ENCODE data around the gene TTC34. TPM values are rescaled to one million over a fixed set of nuclear protein-coding genes. Genes with fewer than 3 reads are reported as not detected.

TTC34 gene
- total RNA-seq, 2 donors from 2014 or later, result 0.48 to 2.5 TPM

GRCh38 chr1:2637442-2638145 is 163.9 kb downstream of the TTC34 start:
- no peak for ATAC-seq (replicated peaks)
- Mint-ChIP-seq H3K4me3 (no peak overlapping the region), H3K27me3 (no peaks in the 10 kb centered on the region), H3K9me3 (no peaks in the 10 kb centered on the region), H3K27ac (no peak overlapping the region), H3K4me1 (no peaks in the 10 kb centered on the region), H3K36me3 (ENCODE audit: low read depth) (no peaks in the 10 kb centered on the region)

- no peaks in the 10 kb centered on the region for H3K9me3 Mint-ChIP-seq
- H3K27me3 Mint-ChIP-seq, result peaks cover under 1% of the 10 kb centered on the region
- H3K4me1 Mint-ChIP-seq, result no peaks in the 10 kb centered on the region
- H3K4me3 Mint-ChIP-seq, result no peak overlapping the region
- ATAC-seq (replicated peaks), result no peak
- no peaks in the 10 kb centered on the region for H3K36me3 Mint-ChIP-seq (ENCODE audit: low read depth)
- no peak overlapping the region for H3K27ac Mint-ChIP-seq
Observed at GRCh38 chr1:2636733-2637132, 164.8 kb downstream of the TTC34 start.

GRCh38 chr1:2635361-2636010 is 166.0 kb downstream of the TTC34 start:
- no peaks in the 10 kb centered on the region for H3K9me3 Mint-ChIP-seq
- H3K4me3 Mint-ChIP-seq, result no peak overlapping the region
- no peaks in the 10 kb centered on the region for H3K4me1 Mint-ChIP-seq
- peaks cover 4% of the 10 kb centered on the region for H3K27me3 Mint-ChIP-seq
- ATAC-seq (replicated peaks), result no peak
- H3K27ac Mint-ChIP-seq, result no peak overlapping the region
- no peaks in the 10 kb centered on the region for H3K36me3 Mint-ChIP-seq (ENCODE audit: low read depth)

- ATAC-seq (replicated peaks), result no peak
- Mint-ChIP-seq H3K9me3 (no peaks in the 10 kb centered on the region), H3K27me3 (peaks cover 12% of the 10 kb centered on the region), H3K4me1 (no peaks in the 10 kb centered on the region), H3K27ac (no peak overlapping the region), H3K36me3 (ENCODE audit: low read depth) (no peaks in the 10 kb centered on the region), H3K4me3 (no peak overlapping the region)
Observed at GRCh38 chr1:2633936-2634491, 167.5 kb downstream of the TTC34 start.

GRCh38 chr1:2633366-2633935 is 168.0 kb downstream of the TTC34 start:
- Mint-ChIP-seq H3K4me3 (no peak overlapping the region), H3K27ac (no peak overlapping the region), H3K4me1 (no peaks in the 10 kb centered on the region), H3K27me3 (peaks cover 12% of the 10 kb centered on the region), H3K36me3 (ENCODE audit: low read depth) (no peaks in the 10 kb centered on the region), H3K9me3 (no peaks in the 10 kb centered on the region)
- no peak for ATAC-seq (replicated peaks)

- no peaks in the 10 kb centered on the region for H3K4me1 Mint-ChIP-seq
- no peaks in the 10 kb centered on the region for H3K9me3 Mint-ChIP-seq
- no peak for ATAC-seq (replicated peaks)
- H3K27ac Mint-ChIP-seq, result no peak within 1 kb of the TSS
- H3K27me3 Mint-ChIP-seq, result peaks cover 12% of the 10 kb centered on the region
- no peak within 1 kb of the TSS for H3K4me3 Mint-ChIP-seq
- H3K36me3 Mint-ChIP-seq (ENCODE audit: low read depth), result no peaks in the 10 kb centered on the region
Observed at GRCh38 chr1:2632561-2633361, 168.7 kb downstream of the TTC34 start, which contains the start of gene MMEL1. Gene MMEL1 (minus strand): TSS chr1:2633016. CDS start chr1:2629484, 3,532 bp downstream.

GRCh38 chr1:2632051-2632430 is 169.5 kb downstream of the TTC34 start:
- Mint-ChIP-seq H3K9me3 (no peaks in the 10 kb centered on the region), H3K27ac (no peak overlapping the region), H3K4me1 (no peaks in the 10 kb centered on the region), H3K36me3 (ENCODE audit: low read depth) (no peaks in the 10 kb centered on the region), H3K4me3 (no peak overlapping the region), H3K27me3 (peaks cover 18% of the 10 kb centered on the region)
- ATAC-seq (replicated peaks), result no peak

- peaks cover 24% of the 10 kb centered on the region for H3K27me3 Mint-ChIP-seq
- H3K27ac Mint-ChIP-seq, result no peak overlapping the region
- ATAC-seq (replicated peaks), result no peak
- no peak overlapping the region for H3K4me3 Mint-ChIP-seq
- no peaks in the 10 kb centered on the region for H3K4me1 Mint-ChIP-seq
- H3K9me3 Mint-ChIP-seq, result no peaks in the 10 kb centered on the region
- no peaks in the 10 kb centered on the region for H3K36me3 Mint-ChIP-seq (ENCODE audit: low read depth)
Observed at GRCh38 chr1:2631136-2632050, 170.1 kb downstream of the TTC34 start.

GRCh38 chr1:2630498-2631135 is 170.9 kb downstream of the TTC34 start:
- H3K4me1 Mint-ChIP-seq, result no peaks in the 10 kb centered on the region
- no peak overlapping the region for H3K27ac Mint-ChIP-seq

GRCh38 chr1:2629627-2630497 is 171.6 kb downstream of the TTC34 start:
- no peak overlapping the region for H3K4me3 Mint-ChIP-seq
- ATAC-seq (replicated peaks), result no peak
- no peaks in the 10 kb centered on the region for H3K4me1 Mint-ChIP-seq
- no peaks in the 10 kb centered on the region for H3K9me3 Mint-ChIP-seq
- H3K36me3 Mint-ChIP-seq (ENCODE audit: low read depth), result no peaks in the 10 kb centered on the region
- peaks cover 34% of the 10 kb centered on the region for H3K27me3 Mint-ChIP-seq
- no peak overlapping the region for H3K27ac Mint-ChIP-seq

More at GRCh38 chr1:2630498-2631135, 170.9 kb downstream of the TTC34 start:
- H3K9me3 Mint-ChIP-seq, result no peaks in the 10 kb centered on the region
- no peak overlapping the region for H3K4me3 Mint-ChIP-seq
- no peaks in the 10 kb centered on the region for H3K36me3 Mint-ChIP-seq (ENCODE audit: low read depth)
- ATAC-seq (replicated peaks), result no peak
- H3K27me3 Mint-ChIP-seq, result peaks cover 32% of the 10 kb centered on the region

- no peak overlapping the region for H3K4me3 Mint-ChIP-seq
- no peaks in the 10 kb centered on the region for H3K36me3 Mint-ChIP-seq (ENCODE audit: low read depth)
- peaks cover 38% of the 10 kb centered on the region for H3K27me3 Mint-ChIP-seq
- ATAC-seq (replicated peaks), result no peak
- no peaks in the 10 kb centered on the region for H3K9me3 Mint-ChIP-seq
- no peaks in the 10 kb centered on the region for H3K4me1 Mint-ChIP-seq
- H3K27ac Mint-ChIP-seq, result no peak overlapping the region
Observed at GRCh38 chr1:2628933-2629626, 172.4 kb downstream of the TTC34 start.
